A549 treated with DMSO at 1 μM for 4 hours (cell line): ENCODE measurements around the gene U2AF1. TPM values are rescaled to one million over a fixed set of nuclear protein-coding genes. Genes with fewer than 3 reads are reported as not detected.

Experiments used
- total RNA-seq: library from RNA; stranded (reverse); fragments of 200-300 nt; extraction: Qiagen RNA extraction; gene quantifications from 5 replicates; pipeline ENCODE4 v1.2.3, GENCODE V29; 2022; ENCODE audit warnings: low read depth

Gene U2AF1
- total RNA-seq = 53.6 to 63.6 TPM (median 55.1 TPM) in 5 replicates

GRCh38 chr21:43106965-43107793, at the start of gene U2AF1:
Gene U2AF1 (minus strand): TSS chr21:43107570. CDS start chr21:43107494, 76 bp downstream.

DNA sequence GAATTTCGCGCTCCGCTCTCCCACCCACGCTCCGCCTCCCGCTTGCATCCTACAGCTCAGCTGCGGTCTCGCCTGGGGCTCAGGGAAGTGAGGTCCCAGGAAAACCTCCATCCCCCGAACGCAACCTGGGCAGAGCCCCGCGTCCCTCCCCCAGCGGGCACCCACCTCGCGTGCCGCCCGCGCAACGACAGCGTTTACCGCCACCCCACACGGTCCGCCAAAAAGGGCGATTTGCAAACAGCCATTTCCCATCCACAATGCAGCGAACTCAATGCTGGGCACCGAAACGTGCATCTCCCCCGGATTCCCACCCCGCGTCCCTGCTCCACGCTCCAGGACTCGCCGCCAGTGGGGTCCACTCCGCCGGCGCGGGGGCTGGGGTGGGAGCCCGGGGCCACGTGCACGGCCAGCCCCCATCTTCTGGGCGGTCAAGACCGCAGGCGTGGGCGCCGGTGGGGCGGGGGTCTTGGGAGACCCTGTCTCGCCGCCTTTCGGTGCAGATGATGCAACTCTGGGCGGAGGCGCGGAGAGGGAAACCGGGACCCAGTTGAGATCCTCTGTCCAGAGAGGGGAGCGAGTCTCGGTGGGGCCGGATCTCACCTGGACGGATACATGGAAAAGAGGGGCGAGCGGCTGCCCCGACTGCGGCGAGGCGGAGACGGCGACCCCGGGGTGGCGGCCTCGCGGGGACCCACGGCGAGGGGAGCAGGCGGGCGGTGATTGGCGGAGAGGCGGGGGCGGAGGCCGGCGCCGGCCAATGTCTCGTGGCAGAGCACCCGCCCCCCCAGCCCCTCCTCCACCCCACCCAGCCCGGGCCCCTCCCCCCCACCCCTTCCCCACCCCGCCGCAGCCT, 32.0 kb downstream of the U2AF1 start, which contains the start of gene CBS:
Gene CBS (minus strand): TSS at position 666 of the 853 bp plus-strand sequence. CDS start 3,642 bp downstream, outside the sequence.

Other genes starting within 250 kb of the U2AF1 start
- gene WDR4, start 228.0 kb downstream of the U2AF1 start, total RNA-seq = 21.1 to 32.5 TPM (median 31.4 TPM) in 5 replicates
- gene NDUFV3, start 214.3 kb downstream of the U2AF1 start, total RNA-seq = 18.7 to 22.9 TPM (median 21.4 TPM) in 5 replicates
- gene ERVH48-1, start 181.9 kb downstream of the U2AF1 start, total RNA-seq = not detected in 5 replicates
- gene PKNOX1, start 133.0 kb downstream of the U2AF1 start, total RNA-seq = 3.5 to 7.1 TPM (median 6.8 TPM) in 5 replicates
- gene CBS, start 31.7 kb downstream of the U2AF1 start, total RNA-seq = 10.9 to 12.1 TPM (median 11.7 TPM) in 5 replicates
- not detected in 5 replicates for gene CRYAA, start 61.4 kb upstream of the U2AF1 start, total RNA-seq